IMR-90 (cell line): ENCODE data around the gene ADGRF1. TPM values are rescaled to one million over a fixed set of nuclear protein-coding genes. Genes with fewer than 3 reads are reported as not detected.
A peak's percentile ranks its signal among the peaks of the same experiment; 100 is the strongest.

Source experiments
- ATAC-seq: fragments of 200-7000 bp; cut with Tn5 transposase; 2 replicates; pipeline ENCODE4 v1.9.1; 2020; ENCODE audit warnings: low read depth, mild to moderate bottlenecking, moderate library complexity
- BruUV-seq: library from RNA; stranded (reverse); fragments of 400-500 nt; replicated peaks from 2 replicates; lab custom pipeline; 2021; lab: Mats Ljungman, UMichigan
- CTCF ChIA-PET: fragments of 300-600 bp; formaldehyde crosslinking; extraction: SDS; loops from one replicate; lab custom pipeline; 2021; ENCODE audit warnings: antibody characterized with exemption; lab: Yijun Ruan, JAX
- POLR2A ChIA-PET: fragments of 300-600 bp; sonication (Branson Sonifier 250); formaldehyde crosslinking; loops from one replicate; lab custom pipeline; 2022; ENCODE audit warnings: antibody characterized with exemption; ENCODE audit not compliant: unreplicated experiment; lab: Charles Lee
- DNase-seq: peaks from one replicate; pipeline ENCODE4 v3.0.0; 2013
- H2AFZ ChIP-seq: replicated peaks from 2 replicates; pipeline ENCODE3; 2013; ENCODE audit warnings: low read length, mild to moderate bottlenecking; ENCODE audit not compliant: poor library complexity
- H2AK5ac ChIP-seq: 2 replicates; pipeline ENCODE4 v1.6.1; 2013; ENCODE audit warnings: low read depth, low read length, inconsistent platforms
- H2AK9ac ChIP-seq: replicated peaks from 2 replicates; pipeline ENCODE3; 2013; ENCODE audit warnings: mild to moderate bottlenecking, low read depth, low read length, moderate library complexity; ENCODE audit not compliant: poor library complexity
- H2BK120ac ChIP-seq: 2 replicates; pipeline ENCODE4 v1.6.1; 2013; ENCODE audit warnings: low read depth, low read length, inconsistent platforms
- H2BK15ac ChIP-seq: 3 replicates; pipeline ENCODE4 v1.6.1; 2013; ENCODE audit warnings: low read depth, low read length, inconsistent platforms
- H2BK20ac ChIP-seq: 2 replicates; pipeline ENCODE4 v1.6.1; 2013; ENCODE audit warnings: low read depth, mild to moderate bottlenecking, inconsistent platforms, low read length, moderate library complexity
- H2BK5ac ChIP-seq: 2 replicates; pipeline ENCODE4 v1.6.1; 2013; ENCODE audit warnings: mild to moderate bottlenecking, low read depth, low read length, inconsistent platforms; ENCODE audit not compliant: poor library complexity, severe bottlenecking
- H3K14ac ChIP-seq: replicated peaks from 2 replicates; pipeline ENCODE4 v1.6.1; 2013; ENCODE audit warnings: low read depth, low read length, inconsistent platforms
- H3K18ac ChIP-seq: 2 replicates; pipeline ENCODE4 v1.6.1; 2013; ENCODE audit warnings: low read depth, low read length, control low read depth
- H3K23ac ChIP-seq: 2 replicates; pipeline ENCODE4 v1.6.1; 2013; ENCODE audit warnings: low read depth, low read length, inconsistent platforms
- H3K27ac ChIP-seq: 2 replicates; pipeline ENCODE4 v1.5.1; 2013; ENCODE audit warnings: mild to moderate bottlenecking, control low read depth, low read length; ENCODE audit not compliant: insufficient read depth
- H3K27me3 ChIP-seq: 2 replicates; pipeline ENCODE4 v1.6.1; 2013; ENCODE audit warnings: low read length; ENCODE audit not compliant: control insufficient read depth, insufficient read depth
- H3K36me3 ChIP-seq: 2 replicates; pipeline ENCODE4 v1.6.1; 2013; ENCODE audit warnings: low read length, mixed read lengths; ENCODE audit not compliant: control insufficient read depth, insufficient read depth
- H3K4ac ChIP-seq: 2 replicates; pipeline ENCODE4 v1.6.1; 2013; ENCODE audit warnings: low read depth, low read length, inconsistent platforms
- H3K4me1 ChIP-seq: 2 replicates; pipeline ENCODE4 v1.6.1; 2013; ENCODE audit warnings: low read length, mixed read lengths; ENCODE audit not compliant: control insufficient read depth, insufficient read depth
- H3K4me2 ChIP-seq: 2 replicates; pipeline ENCODE4 v1.6.1; 2013; ENCODE audit warnings: low read depth, mild to moderate bottlenecking, control low read depth, low read length, moderate library complexity
- H3K4me3 ChIP-seq: 2 replicates; pipeline ENCODE4 v1.5.1; 2013; ENCODE audit warnings: low read depth, mild to moderate bottlenecking, control low read depth, low read length, moderate library complexity; ENCODE audit not compliant: insufficient read depth
- H3K56ac ChIP-seq: 2 replicates; pipeline ENCODE4 v1.6.1; 2013; ENCODE audit warnings: low read length, inconsistent platforms; ENCODE audit not compliant: insufficient read depth; ENCODE audit errors: extremely low read depth
- H3K79me1 ChIP-seq, 2 experiments: 2 replicates each; pipeline ENCODE4 v1.6.1; 2013; ENCODE audit warnings: low read length in 2 of 2, inconsistent platforms in 1 of 2, low read depth in 1 of 2
- H3K9ac ChIP-seq: 2 replicates; pipeline ENCODE4 v1.6.1; 2013; ENCODE audit warnings: low read depth, low read length, control low read depth
- H3K9me1 ChIP-seq: 2 replicates; pipeline ENCODE4 v1.6.1; 2013; ENCODE audit warnings: low read length, inconsistent platforms; ENCODE audit not compliant: insufficient read depth
- H3K9me3 ChIP-seq: 2 replicates; pipeline ENCODE4 v1.6.1; 2013; ENCODE audit warnings: low read length; ENCODE audit not compliant: control insufficient read depth, insufficient read depth
- H4K20me1 ChIP-seq: 2 replicates; pipeline ENCODE4 v1.6.1; 2013; ENCODE audit warnings: low read length, inconsistent platforms; ENCODE audit not compliant: insufficient read depth
- H4K5ac ChIP-seq: 2 replicates; pipeline ENCODE4 v1.6.1; 2013; ENCODE audit warnings: mild to moderate bottlenecking, low read depth, low read length, control low read depth
- H4K8ac ChIP-seq, 2 experiments: 2 replicates each; pipeline ENCODE4 v1.6.1; 2013; ENCODE audit warnings: low read depth in 2 of 2, low read length in 2 of 2, control low read depth in 1 of 2, inconsistent platforms in 1 of 2
- H4K91ac ChIP-seq: 2 replicates; pipeline ENCODE4 v1.6.1; 2013; ENCODE audit warnings: low read depth, low read length, inconsistent platforms; ENCODE audit not compliant: insufficient read depth
- CTCF ChIP-seq: conservative IDR thresholded peaks from 2 replicates; pipeline ENCODE4 v1.5.1; 2012; ENCODE audit warnings: mild to moderate bottlenecking, low read depth, low read length, improper control_type of control experiment
- ELK1 ChIP-seq: fragments of 150-350 bp; IDR thresholded peaks from 2 replicates; pipeline ENCODE4 v1.6.1; 2016; ENCODE audit warnings: low read depth, mild to moderate bottlenecking, low read length, moderate library complexity, borderline replicate concordance
- POLR2A ChIP-seq: IDR thresholded peaks from 2 replicates; pipeline ENCODE4 v1.6.1; 2012; ENCODE audit warnings: mild to moderate bottlenecking, low read depth, low read length
- WGBS, 2 experiments: methylation state at CpG; one replicate each; pipeline versions ENCODE4 v1.1.5 to v1.1.7; 2013; ENCODE audit warnings: missing lambda C conversion rate in 2 of 2; ENCODE audit not compliant: insufficient read length in 1 of 2; ENCODE audit errors: extremely low coverage in 2 of 2; 5-methylcytosine and 5-hydroxymethylcytosine counted together
- dilution Hi-C: fragments of 300-500 bp; cut with HindIII; formaldehyde crosslinking; loops from one replicate; pipeline ENCODE4 v1.14.3; 2018; ENCODE audit warnings: low sequenced_read_pairs; ENCODE audit not compliant: unreplicated experiment
- in situ Hi-C: fragments of 300-500 bp; cut with MboI; formaldehyde crosslinking; loops from 3 replicates; pipeline ENCODE4 v1.14.3; 2019; ENCODE audit warnings: low sequenced_read_pairs, inconsistent platforms, mixed read lengths
- intact Hi-C: fragments of 100-400 bp; cut with micrococcal nuclease; formaldehyde crosslinking; loops from 2 replicates; pipeline ENCODE4 v1.10.0; 2022
- polyA plus RNA-seq, 3 experiments: library from polyadenylated mRNA; depleted of rRNA; stranded (reverse); fragments of >200 nt; gene quantifications; 2 replicates each; pipeline ENCODE4 v1.2.3, GENCODE V29; 2012; ENCODE audit warnings: low replicate concordance in 1 of 3
- total RNA-seq: library from RNA; depleted of rRNA; stranded (reverse); fragments of >200 nt; gene quantifications from 2 replicates; pipeline ENCODE4 v1.2.3, GENCODE V29; 2012

The ADGRF1 gene
- total and polyA plus RNA-seq, 2 of the 4 experiments (the other 2 are of a cell fraction): not detected

GRCh38 chr6:47079638-47080037, 37.5 kb upstream of the ADGRF1 start:
- H3K9ac ChIP-seq: no peak overlapping the region
- in situ Hi-C loops: no loop called here
- no peak overlapping the region for H2AK9ac ChIP-seq
- ATAC-seq (no peak), DNase-seq (no peak)
- dilution Hi-C loops: no loop called here
- H3K27me3 ChIP-seq: peaks cover 15% of the 10 kb centered on the region; the same call in 1 of the 2 replicates
- H2BK120ac ChIP-seq: no peak overlapping the region
- H2BK20ac ChIP-seq: no peak overlapping the region
- TF ChIP-seq CTCF: 0 out of 2 replicates have a peak, but pooled peaks have one; percentile 21
- no peak for TF ChIP-seq POLR2A
- no peak for TF ChIP-seq ELK1
- H3K18ac ChIP-seq: no peak overlapping the region
- no peaks in the 10 kb centered on the region for H4K20me1 ChIP-seq
- H3K9me1 ChIP-seq: no peaks in the 10 kb centered on the region
- no TSS peak for BruUV-seq
- POLR2A ChIA-PET: no interaction called here
- no peak overlapping the region for H2AK5ac ChIP-seq
- no peak overlapping the region for H4K91ac ChIP-seq
- H3K56ac ChIP-seq: no peak overlapping the region
- no peak overlapping the region for H4K8ac ChIP-seq
- no peak overlapping the region for H2BK15ac ChIP-seq
- H3K79me1 ChIP-seq: no peaks in the 10 kb centered on the region
- CTCF ChIA-PET: no interaction called here
- no peak overlapping the region for H3K4me3 ChIP-seq
- H3K14ac ChIP-seq: no peak overlapping the region
- H3K4ac ChIP-seq: no peak overlapping the region
- no peak overlapping the region for H2BK5ac ChIP-seq
- no peaks in the 10 kb centered on the region for H3K36me3 ChIP-seq
- no peak overlapping the region for H2AFZ ChIP-seq
- WGBS, 2 experiments: 85% methylated on average over 4 of the region's 7 CpGs; no CpG with 5 or more reads in 1 of the 2 experiments
- H3K9me3 ChIP-seq: no peaks in the 10 kb centered on the region
- no peaks in the 10 kb centered on the region for H3K4me1 ChIP-seq
- no peak overlapping the region for H3K4me2 ChIP-seq
- intact Hi-C loops: no loop called here
- H3K23ac ChIP-seq: no peak overlapping the region
- no peak overlapping the region for H4K5ac ChIP-seq
- no peak overlapping the region for H3K27ac ChIP-seq
